Liver (tissue), 3 donors: ENCODE data around the gene DCPS.

ENCODE experiments used
- CTCF ChIP-seq: fragments of 150-350 bp; IDR thresholded peaks from 2 replicates; pipeline ENCODE4 v1.5.1; 2017; ENCODE audit warnings: improper control_type of control experiment, low read depth, low read length; ENCODE audit not compliant: missing input control
- FOXA1 ChIP-seq: IDR thresholded peaks from 2 replicates; pipeline ENCODE4 v1.6.1; 2016; ENCODE audit warnings: antibody characterized with exemption
- HNF4G ChIP-seq: IDR thresholded peaks from 2 replicates; pipeline ENCODE4 v1.6.1; 2016; ENCODE audit warnings: antibody characterized with exemption
- MAX ChIP-seq: IDR thresholded peaks from 2 replicates; pipeline ENCODE4 v1.6.1; 2016; ENCODE audit warnings: antibody characterized with exemption
- NR2F2 ChIP-seq: IDR thresholded peaks from 2 replicates; pipeline ENCODE4 v1.6.1; 2016; ENCODE audit warnings: antibody characterized with exemption
- RAD21 ChIP-seq, 2 donors: IDR thresholded peaks; 2 replicates each; pipeline ENCODE4 v1.6.1; 2016; ENCODE audit warnings: antibody characterized with exemption in 2 of 2, mild to moderate bottlenecking in 2 of 2
- REST ChIP-seq: IDR thresholded peaks from 2 replicates; pipeline ENCODE4 v1.6.1; 2016; ENCODE audit warnings: antibody characterized with exemption, mild to moderate bottlenecking
- SP1 ChIP-seq: IDR thresholded peaks from 2 replicates; pipeline ENCODE4 v1.6.1; 2018; ENCODE audit warnings: antibody characterized with exemption, mild to moderate bottlenecking
- TAF1 ChIP-seq: conservative IDR thresholded peaks from 2 replicates; pipeline ENCODE4 v1.6.1; 2016; ENCODE audit warnings: antibody characterized with exemption, mild to moderate bottlenecking
- donor health status: healthy.
- donor health status: healthy.

- TF ChIP-seq NR2F2 (peak; percentile 10), CTCF (no peak), REST (no peak), SP1 (no peak), MAX (no peak), FOXA1 (no peak), RAD21 (IDR thresholded peaks at IDR 0.05) (no peak), TAF1 (no peak), HNF4G (no peak)
Measured at GRCh38 chr11:126385991-126386728, 82.3 kb downstream of the DCPS start.
